Neuronal stem cell (in vitro differentiated cells): Measurements from ENCODE around the gene RIPK1.
"Not testable (repeated sequence)": the region's sequence is repeated elsewhere in the genome, so short reads cannot be mapped to it uniquely, and the experiment has no call there.

Experiments used
- DNase-seq: peaks from one replicate; pipeline ENCODE4 v3.0.0-alpha.2; 2013; ENCODE audit warnings: low spot score
- H2AFZ ChIP-seq: one replicate; pipeline ENCODE4 v1.6.1; 2013; ENCODE audit warnings: mild to moderate bottlenecking, low read length, inconsistent platforms
- H2AK5ac ChIP-seq: 2 replicates; pipeline ENCODE4 v1.6.1; 2013; ENCODE audit warnings: low read depth, mild to moderate bottlenecking, inconsistent platforms, low read length, moderate library complexity, mixed read lengths
- H2BK120ac ChIP-seq: 2 replicates; pipeline ENCODE4 v1.6.1; 2013; ENCODE audit warnings: low read depth, mild to moderate bottlenecking, inconsistent platforms, low read length, moderate library complexity, mixed read lengths
- H2BK12ac ChIP-seq: one replicate; pipeline ENCODE4 v1.6.1; 2013; ENCODE audit warnings: low read length, inconsistent platforms
- H2BK15ac ChIP-seq: 2 replicates; pipeline ENCODE4 v1.6.1; 2013; ENCODE audit warnings: mild to moderate bottlenecking, low read length, inconsistent platforms, mixed read lengths
- H2BK5ac ChIP-seq: one replicate; pipeline ENCODE4 v1.6.1; 2013; ENCODE audit warnings: inconsistent platforms, mild to moderate bottlenecking, low read length, moderate library complexity
- H3K14ac ChIP-seq: one replicate; pipeline ENCODE4 v1.6.1; 2013; ENCODE audit warnings: low read length, inconsistent platforms
- H3K18ac ChIP-seq: 2 replicates; pipeline ENCODE4 v1.6.1; 2013; ENCODE audit warnings: low read length, inconsistent platforms
- H3K23ac ChIP-seq: 2 replicates; pipeline ENCODE4 v1.6.1; 2013; ENCODE audit warnings: low read depth, mild to moderate bottlenecking, mixed read lengths, low read length, inconsistent platforms; ENCODE audit not compliant: poor library complexity
- H3K27ac ChIP-seq: replicated peaks from 3 replicates; pipeline ENCODE4 v1.5.1; 2013; ENCODE audit warnings: low read length, inconsistent platforms
- H3K27me3 ChIP-seq, 3 experiments: 2 replicates each; pipeline ENCODE4 v1.6.1; 2013; ENCODE audit warnings: low read length in 3 of 3, mild to moderate bottlenecking in 2 of 3, inconsistent platforms in 1 of 3, low read depth in 1 of 3, mixed read lengths in 1 of 3, moderate library complexity in 1 of 3; ENCODE audit not compliant: control insufficient read depth in 3 of 3, insufficient read depth in 3 of 3
- H3K36me3 ChIP-seq, 2 donors: replicated peaks in 1 of 2; 2 replicates each; pipeline ENCODE4 v1.6.1; 2013; ENCODE audit warnings: low read length in 2 of 2; ENCODE audit not compliant: control insufficient read depth in 2 of 2, insufficient read depth in 2 of 2
- H3K4ac ChIP-seq: 2 replicates; pipeline ENCODE4 v1.6.1; 2013; ENCODE audit warnings: inconsistent platforms, mild to moderate bottlenecking, low read length, moderate library complexity
- H3K4me1 ChIP-seq, 2 donors: 1 replicate in 1 of 2; 2 replicates in 1 of 2; pipeline ENCODE4 v1.6.1; 2013; ENCODE audit warnings: low read length in 2 of 2, low read depth in 1 of 2; ENCODE audit not compliant: control insufficient read depth in 2 of 2, insufficient read depth in 1 of 2
- H3K4me2 ChIP-seq: one replicate; pipeline ENCODE4 v1.6.1; 2013; ENCODE audit warnings: mild to moderate bottlenecking, low read length, inconsistent platforms; ENCODE audit not compliant: insufficient read depth, poor library complexity, severe bottlenecking
- H3K4me3 ChIP-seq, 2 donors: 2 replicates each; pipeline ENCODE4 v1.5.1; 2013; ENCODE audit warnings: low read length in 2 of 2, mild to moderate bottlenecking in 2 of 2, inconsistent platforms in 1 of 2, moderate library complexity in 1 of 2
- H3K79me1 ChIP-seq: one replicate; pipeline ENCODE4 v1.6.1; 2013; ENCODE audit warnings: low read depth, mild to moderate bottlenecking, inconsistent platforms, low read length, moderate library complexity
- H3K9ac ChIP-seq: one replicate; pipeline ENCODE4 v1.6.1; 2013; ENCODE audit warnings: mild to moderate bottlenecking, low read depth, low read length, inconsistent platforms; ENCODE audit not compliant: poor library complexity
- H3K9me3 ChIP-seq, 2 donors: replicated peaks in 1 of 2; 2 replicates each; pipeline versions ENCODE3 to v1.6.1; 2013; ENCODE audit warnings: low read length in 2 of 2, mild to moderate bottlenecking in 2 of 2, inconsistent platforms in 1 of 2, low read depth in 1 of 2, mixed read lengths in 1 of 2, moderate library complexity in 1 of 2; ENCODE audit not compliant: control insufficient read depth in 2 of 2, insufficient read depth in 1 of 2
- H4K8ac ChIP-seq: one replicate; pipeline ENCODE4 v1.6.1; 2013; ENCODE audit warnings: low read depth, mild to moderate bottlenecking, inconsistent platforms, low read length, moderate library complexity
- H4K91ac ChIP-seq: one replicate; pipeline ENCODE4 v1.6.1; 2013; ENCODE audit warnings: low read length, low read depth, mild to moderate bottlenecking, inconsistent platforms; ENCODE audit not compliant: poor library complexity
- WGBS, 2 donors: extraction: QIAGEN DNeasy Blood & Tissue Kit; methylation state at CpG; one replicate each; pipeline ENCODE4 v1.1.7; 2013; ENCODE audit warnings: missing lambda C conversion rate in 2 of 2, mixed read lengths in 1 of 2; ENCODE audit not compliant: insufficient read length in 2 of 2, insufficient replicate concordance in 1 of 2; ENCODE audit errors: extremely low coverage in 2 of 2; 5-methylcytosine and 5-hydroxymethylcytosine counted together

The RIPK1 gene

DNA sequence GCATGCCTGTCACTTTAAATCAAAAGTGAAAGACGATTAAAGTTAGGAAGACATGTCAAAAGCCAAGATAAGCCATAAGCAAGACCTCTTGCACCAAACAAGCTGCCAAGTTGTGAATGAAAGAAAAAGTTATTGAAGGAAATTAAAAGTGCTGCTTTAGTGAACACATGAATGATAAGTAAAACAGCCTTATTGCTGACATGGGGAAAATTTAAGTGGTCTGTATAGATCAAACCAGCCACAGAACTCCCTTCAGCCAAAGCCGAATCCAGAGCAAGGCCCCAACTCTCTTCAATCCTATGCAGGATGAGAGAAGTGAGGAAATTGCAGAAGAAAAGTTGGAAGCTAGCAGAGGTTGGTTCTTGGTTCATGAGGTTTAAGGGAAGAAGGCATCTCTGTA lies 9.3 kb upstream of the RIPK1 start:
- Histone ChIP-seq H3K14ac (no peak overlapping the region), H3K36me3 (no peaks in the 10 kb centered on the region), H3K4me3 (no peak overlapping the region), H2BK15ac (no peak overlapping the region), H3K27ac (no peak overlapping the region), H2AFZ (no peak overlapping the region), H3K9me3 (no peaks in the 10 kb centered on the region), H2BK5ac (no peak overlapping the region), H3K4me1 (peaks cover 0 to 4% of the 10 kb centered on the region in 2 donors), H3K79me1 (no peaks in the 10 kb centered on the region), H3K9ac (no peak overlapping the region), H3K4ac (no peak overlapping the region), H2BK12ac (no peak overlapping the region), H2BK120ac (no peak overlapping the region), H4K91ac (no peak overlapping the region), H3K4me2 (no peak overlapping the region), H3K23ac (no peak overlapping the region), H2AK5ac (no peak overlapping the region), H3K18ac (no peak overlapping the region), H3K27me3 (peaks cover 0 to 32% (median 2%) of the 10 kb centered on the region in 3 experiments), H4K8ac (no peak overlapping the region)
- DNase-seq, result no peak
- no CpG with 5 or more reads among the region's 2 CpGs for WGBS, 2 donors

DNA sequence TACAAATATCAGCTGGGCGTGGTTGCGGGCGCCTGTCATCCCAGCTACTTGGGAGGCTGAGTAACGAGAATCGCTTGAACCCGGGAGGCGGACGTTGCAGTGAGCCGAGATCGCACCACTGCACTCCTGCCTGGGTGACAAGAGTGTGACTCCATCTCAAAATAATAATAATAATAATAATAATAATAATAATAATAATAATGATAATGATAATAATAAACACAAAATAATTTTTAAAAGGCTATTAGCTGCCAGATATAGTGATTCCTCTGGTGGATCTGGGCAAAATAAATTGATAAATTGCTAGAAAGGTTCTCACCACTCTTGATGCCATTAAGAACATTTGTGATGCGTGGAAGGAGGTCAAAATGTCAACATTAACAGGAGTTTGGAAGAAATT lies 8.2 kb upstream of the RIPK1 start:
- H4K8ac ChIP-seq, H2BK5ac ChIP-seq: not testable (repeated sequence)
- WGBS, 2 donors, result no CpG with 5 or more reads among the region's 11 CpGs

DNA sequence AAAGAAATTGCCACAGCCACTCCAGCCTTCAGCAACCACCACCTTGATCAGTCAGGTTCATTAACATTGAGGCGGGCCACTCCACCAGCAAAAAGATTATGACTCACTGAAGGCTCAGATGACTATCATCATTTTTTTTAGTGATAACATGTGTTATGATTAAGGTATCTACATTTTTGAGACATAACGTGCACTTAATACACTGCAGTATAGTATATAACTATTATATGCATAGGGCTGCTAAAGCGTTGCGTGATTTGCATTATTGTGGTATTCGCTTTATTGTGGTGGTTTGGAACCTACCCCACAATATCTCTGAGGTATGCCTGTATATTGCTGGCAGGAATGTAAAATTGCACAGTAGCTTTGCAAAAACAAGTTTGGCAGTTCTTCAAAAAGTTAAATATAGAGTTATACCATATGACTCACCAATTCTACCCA lies 6.8 kb upstream of the RIPK1 start:
- Histone ChIP-seq H3K36me3 (no peaks in the 10 kb centered on the region), H3K23ac (no peak overlapping the region), H3K79me1 (no peaks in the 10 kb centered on the region), H2AK5ac (no peak overlapping the region), H3K9ac (no peak overlapping the region), H2BK120ac (no peak overlapping the region), H3K4me1 (no peaks in the 10 kb centered on the region), H4K8ac (no peak overlapping the region), H3K4me3 (no peak overlapping the region), H4K91ac (no peak overlapping the region), H3K27me3 (peaks cover 0 to 23% (median 2%) of the 10 kb centered on the region in 3 experiments), H2BK5ac (no peak overlapping the region), H3K27ac (no peak overlapping the region), H2BK15ac (no peak overlapping the region), H2BK12ac (no peak overlapping the region), H3K18ac (no peak overlapping the region), H2AFZ (no peak overlapping the region), H3K14ac (no peak overlapping the region), H3K4ac (no peak overlapping the region), H3K4me2 (no peak overlapping the region), H3K9me3 (peaks cover 0 to 8% of the 10 kb centered on the region in 2 donors)
- no CpG with 5 or more reads among the region's 5 CpGs for WGBS, 2 donors
- no peak for DNase-seq

More for the DNA sequence above, 8.2 kb upstream of the RIPK1 start:
- H2BK12ac ChIP-seq, H3K4ac ChIP-seq, H3K79me1 ChIP-seq, H3K36me3 ChIP-seq, H3K18ac ChIP-seq, H3K14ac ChIP-seq, DNase-seq, H2BK15ac ChIP-seq, H2AFZ ChIP-seq, H3K23ac ChIP-seq, H3K27ac ChIP-seq, H4K91ac ChIP-seq, H3K4me3 ChIP-seq, H3K4me1 ChIP-seq, H2BK120ac ChIP-seq, H2AK5ac ChIP-seq, H3K9me3 ChIP-seq, H3K4me2 ChIP-seq, H3K9ac ChIP-seq: not testable (repeated sequence)
- peaks cover 0 to 23% (median 2%) of the 10 kb centered on the region in 3 experiments for H3K27me3 ChIP-seq

DNA sequence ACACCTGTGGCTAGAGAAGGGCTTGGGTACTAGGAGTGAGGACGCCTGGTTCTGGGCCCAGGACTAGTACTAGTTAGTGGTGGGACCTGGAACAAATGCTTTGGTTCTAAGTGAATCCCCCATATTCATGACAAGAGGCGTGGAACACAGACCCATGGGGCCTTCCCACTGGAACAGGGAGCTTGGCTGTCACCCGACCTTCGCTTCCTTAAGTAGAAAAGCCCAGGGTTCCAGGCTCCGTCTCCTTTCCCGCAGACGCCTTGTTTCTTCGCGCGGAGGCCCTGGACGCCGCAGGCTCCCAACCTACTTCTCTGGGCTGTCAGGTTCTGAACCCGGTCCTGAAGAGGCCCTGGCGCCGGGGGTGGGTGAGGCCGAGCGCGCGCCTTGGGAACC lies 5.0 kb upstream of the RIPK1 start:
- not testable (repeated sequence) for H2BK15ac ChIP-seq, H2BK120ac ChIP-seq, H2BK5ac ChIP-seq

More for the DNA sequence above, 5.0 kb upstream of the RIPK1 start:
- Histone ChIP-seq H3K27me3 (peaks cover 0 to 13% (median 2%) of the 10 kb centered on the region in 3 experiments), H3K9me3 (peaks cover 2 to 17% of the 10 kb centered on the region in 2 donors), H2AFZ (peak overlapping the region; percentile 95), H3K23ac (peak overlapping the region; percentile 98), H3K4me2 (peak overlapping the region; percentile 76), H3K4me3 (peak overlapping the region in 1 of 2 donors; percentile 63)
- not testable (repeated sequence) for H3K36me3 ChIP-seq, DNase-seq, H3K79me1 ChIP-seq, H3K27ac ChIP-seq, H3K9ac ChIP-seq, H3K4ac ChIP-seq, H3K18ac ChIP-seq, H3K4me1 ChIP-seq, H4K91ac ChIP-seq, H2AK5ac ChIP-seq, H3K14ac ChIP-seq, H2BK12ac ChIP-seq, H4K8ac ChIP-seq
- no CpG with 5 or more reads among the region's 19 CpGs for WGBS, 2 donors
